Measurements from ENCODE around the gene TRPC6.

- TF ChIP-seq CTCF (IDR thresholded peaks at IDR 0.05; ENCODE audit: poor library complexity) (no peak), EZH2 (IDR thresholded peaks at IDR 0.05; ENCODE audit: borderline replicate concordance) (no peak), EZH2phosphoT487 (IDR thresholded peaks at IDR 0.05; ENCODE audit: low read depth, severe bottlenecking, unreplicated experiment) (no peak)
Measured at GRCh38 chr11:101459020-101459419, 124.8 kb downstream of the TRPC6 start.

Data from hepatocyte (in vitro differentiated cells).